ENCODE data around the gene RNF220. TPM values are rescaled to one million over a fixed set of nuclear protein-coding genes. Genes with fewer than 3 reads are reported as not detected.
A peak's percentile ranks its signal among the peaks of the same experiment; 100 is the strongest.

RNF220 gene
- total RNA-seq, 1 experiment from 2014 or later = 66.6 TPM

DNA sequence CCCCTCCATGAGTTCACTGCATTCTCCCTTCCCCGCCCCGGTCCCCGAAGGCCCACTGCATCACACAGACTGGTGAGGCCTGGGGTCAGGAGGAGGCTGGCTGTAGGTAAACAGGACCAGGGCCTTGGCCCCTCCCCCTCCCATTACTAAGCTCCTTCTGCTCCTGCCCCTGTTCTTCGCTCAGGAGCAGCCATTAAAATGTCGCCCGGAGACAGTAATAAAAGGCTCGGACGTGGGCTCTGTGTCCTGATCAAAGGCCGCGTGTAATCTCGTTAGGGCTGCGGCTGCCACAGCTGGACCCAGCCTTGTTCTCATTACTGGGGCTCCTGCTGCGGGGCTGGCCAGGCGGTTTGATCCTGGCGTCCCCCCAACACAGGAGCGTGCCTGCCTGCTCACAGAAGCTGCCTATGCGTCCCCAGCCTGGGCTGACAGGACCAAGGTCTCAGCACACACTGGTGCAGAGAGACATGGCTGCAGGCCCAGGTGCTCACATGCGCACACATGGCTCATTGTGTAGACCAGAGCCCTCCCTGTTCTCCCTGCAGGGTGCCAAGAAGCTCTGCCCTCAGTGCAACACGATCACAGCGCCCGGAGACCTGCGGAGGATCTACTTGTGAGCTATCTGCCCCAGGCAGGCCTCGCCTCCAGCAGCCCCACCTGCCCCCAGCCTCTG lies 245.2 kb downstream of the RNF220 start:
- Histone ChIP-seq H3K4me1 (ENCODE audit: insufficient read depth, low read length) (no peaks in the 10 kb centered on the region), H3K9me3 (ENCODE audit: low read length) (no peaks in the 10 kb centered on the region), H3K27me3 (ENCODE audit: low read length) (no peaks in the 10 kb centered on the region), H3K4me3 (ENCODE audit: low read length) (no peak overlapping the region), H3K9me2 (replicated peaks; ENCODE audit: low read length) (no peaks in the 10 kb centered on the region), H4K20me1 (ENCODE audit: low read length) (no peaks in the 10 kb centered on the region), H3F3A (ENCODE audit: low read length, unreplicated experiment) (no peaks in the 10 kb centered on the region), H3K79me2 (ENCODE audit: low read length) (no peaks in the 10 kb centered on the region), H3K4me2 (ENCODE audit: low read length) (no peak overlapping the region), H3K27ac (ENCODE audit: low read length) (no peak overlapping the region), H2AFZ (ENCODE audit: low read length) (no peak overlapping the region), H3K36me3 (ENCODE audit: low read depth, low read length) (peaks cover 9% of the 10 kb centered on the region; the same call in 1 of the 2 replicates), H3K9ac (ENCODE audit: low read length) (no peak overlapping the region)
- ChIA-PET POLR2A (ENCODE audit: unreplicated experiment) (no interaction called here), CTCF (no interaction called here)
- no peak for DNase-seq
- intact Hi-C loops (cut with micrococcal nuclease) = no loop called here
- ATAC-seq = no peak
- no peak for TF ChIP-seq EZH2phosphoT487 (IDR thresholded peaks at IDR 0.05; ENCODE audit: borderline replicate concordance, low read length)
- TF ChIP-seq EZH2 (IDR thresholded peaks at IDR 0.05; ENCODE audit: low read length, unreplicated experiment) = no peak
- BruUV-seq (replicated peaks) = no TSS peak

DNA sequence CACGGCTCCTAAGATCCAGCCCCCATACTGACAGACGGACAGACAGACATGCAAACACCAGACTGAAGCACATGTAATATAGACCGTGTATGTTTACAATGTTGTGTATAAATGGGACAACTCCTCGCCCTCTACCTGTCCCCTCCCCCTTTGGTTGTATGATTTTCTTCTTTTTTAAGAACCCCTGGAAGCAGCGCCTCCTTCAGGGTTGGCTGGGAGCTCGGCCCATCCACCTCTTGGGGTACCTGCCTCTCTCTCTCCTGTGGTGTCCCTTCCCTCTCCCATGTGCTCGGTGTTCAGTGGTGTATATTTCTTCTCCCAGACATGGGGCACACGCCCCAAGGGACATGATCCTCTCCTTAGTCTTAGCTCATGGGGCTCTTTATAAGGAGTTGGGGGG lies 246.0 kb downstream of the RNF220 start:
- Histone ChIP-seq H3F3A (ENCODE audit: low read length, unreplicated experiment) (no peaks in the 10 kb centered on the region), H3K4me2 (ENCODE audit: low read length) (no peak overlapping the region), H3K4me3 (ENCODE audit: low read length) (no peak overlapping the region), H4K20me1 (ENCODE audit: low read length) (no peaks in the 10 kb centered on the region), H3K27ac (ENCODE audit: low read length) (no peak overlapping the region), H3K9me3 (ENCODE audit: low read length) (no peaks in the 10 kb centered on the region), H2AFZ (ENCODE audit: low read length) (no peak overlapping the region), H3K4me1 (ENCODE audit: insufficient read depth, low read length) (no peaks in the 10 kb centered on the region), H3K9ac (ENCODE audit: low read length) (no peak overlapping the region), H3K79me2 (ENCODE audit: low read length) (no peaks in the 10 kb centered on the region), H3K27me3 (ENCODE audit: low read length) (no peaks in the 10 kb centered on the region), H3K9me2 (replicated peaks; ENCODE audit: low read length) (no peaks in the 10 kb centered on the region), H3K36me3 (ENCODE audit: low read depth, low read length) (peaks cover 9% of the 10 kb centered on the region; the same call in 1 of the 2 replicates)
- intact Hi-C loops (cut with micrococcal nuclease) = no loop called here
- ATAC-seq (no peak), DNase-seq (no peak)
- TF ChIP-seq EZH2phosphoT487 (IDR thresholded peaks at IDR 0.05; ENCODE audit: borderline replicate concordance, low read length) = no peak
- TF ChIP-seq, protein P1, sequence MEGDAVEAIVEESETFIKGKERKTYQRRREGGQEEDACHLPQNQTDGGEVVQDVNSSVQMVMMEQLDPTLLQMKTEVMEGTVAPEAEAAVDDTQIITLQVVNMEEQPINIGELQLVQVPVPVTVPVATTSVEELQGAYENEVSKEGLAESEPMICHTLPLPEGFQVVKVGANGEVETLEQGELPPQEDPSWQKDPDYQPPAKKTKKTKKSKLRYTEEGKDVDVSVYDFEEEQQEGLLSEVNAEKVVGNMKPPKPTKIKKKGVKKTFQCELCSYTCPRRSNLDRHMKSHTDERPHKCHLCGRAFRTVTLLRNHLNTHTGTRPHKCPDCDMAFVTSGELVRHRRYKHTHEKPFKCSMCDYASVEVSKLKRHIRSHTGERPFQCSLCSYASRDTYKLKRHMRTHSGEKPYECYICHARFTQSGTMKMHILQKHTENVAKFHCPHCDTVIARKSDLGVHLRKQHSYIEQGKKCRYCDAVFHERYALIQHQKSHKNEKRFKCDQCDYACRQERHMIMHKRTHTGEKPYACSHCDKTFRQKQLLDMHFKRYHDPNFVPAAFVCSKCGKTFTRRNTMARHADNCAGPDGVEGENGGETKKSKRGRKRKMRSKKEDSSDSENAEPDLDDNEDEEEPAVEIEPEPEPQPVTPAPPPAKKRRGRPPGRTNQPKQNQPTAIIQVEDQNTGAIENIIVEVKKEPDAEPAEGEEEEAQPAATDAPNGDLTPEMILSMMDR (conservative IDR thresholded peaks at IDR 0.05; ENCODE audit: low read depth, low read length) = no peak
- TF ChIP-seq EZH2 (IDR thresholded peaks at IDR 0.05; ENCODE audit: low read length, unreplicated experiment) = no peak
- ChIA-PET POLR2A (ENCODE audit: unreplicated experiment) (no interaction called here), CTCF (no interaction called here)
- TSS peak; percentile 47 for BruUV-seq (replicated peaks)

DNA sequence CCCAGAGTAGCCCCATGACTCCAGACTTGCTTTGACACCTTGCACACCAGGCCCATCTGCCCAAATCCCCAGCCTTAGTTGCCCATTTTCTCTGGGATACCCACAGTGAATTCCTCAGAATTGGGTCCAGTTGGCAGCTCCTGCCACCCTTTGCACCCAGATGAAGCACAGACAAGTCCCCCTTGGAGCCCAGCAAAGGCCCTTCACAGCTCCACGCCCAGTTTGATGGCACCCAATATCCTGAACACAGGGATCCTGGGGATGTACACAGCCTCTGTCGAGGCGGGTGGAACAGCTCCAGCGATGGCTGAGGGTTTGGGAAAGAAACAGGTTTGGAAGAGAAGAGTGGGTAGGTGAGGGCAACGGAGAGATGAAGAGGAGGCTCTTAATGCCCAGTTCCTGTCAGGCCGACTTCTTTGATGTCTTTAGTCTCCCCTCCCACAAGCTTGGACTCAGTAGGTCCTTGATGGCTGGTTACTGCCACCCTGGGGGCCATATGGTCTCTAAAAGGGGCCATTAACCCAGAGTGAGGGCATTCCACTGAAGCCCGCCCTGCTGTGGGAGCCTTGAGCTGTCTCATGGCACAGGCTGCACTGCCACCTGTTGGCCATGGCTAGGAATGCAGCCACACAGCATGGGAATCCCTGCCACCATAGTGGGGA lies 247.5 kb downstream of the RNF220 start:
- Histone ChIP-seq H2AFZ (ENCODE audit: low read length) (no peak overlapping the region), H3K9ac (ENCODE audit: low read length) (no peak overlapping the region), H3F3A (ENCODE audit: low read length, unreplicated experiment) (no peaks in the 10 kb centered on the region), H3K27me3 (ENCODE audit: low read length) (no peaks in the 10 kb centered on the region), H3K4me1 (ENCODE audit: insufficient read depth, low read length) (no peaks in the 10 kb centered on the region), H3K4me2 (ENCODE audit: low read length) (no peak overlapping the region), H3K4me3 (ENCODE audit: low read length) (no peak overlapping the region), H3K27ac (ENCODE audit: low read length) (no peak overlapping the region), H3K36me3 (ENCODE audit: low read depth, low read length) (peaks cover 9% of the 10 kb centered on the region; the same call in 1 of the 2 replicates), H3K9me2 (replicated peaks; ENCODE audit: low read length) (no peaks in the 10 kb centered on the region), H4K20me1 (ENCODE audit: low read length) (no peaks in the 10 kb centered on the region), H3K79me2 (ENCODE audit: low read length) (no peaks in the 10 kb centered on the region), H3K9me3 (ENCODE audit: low read length) (no peaks in the 10 kb centered on the region)
- intact Hi-C loops (cut with micrococcal nuclease) = loop anchor here (1.0 to 2.0 kb wide), 3 partner anchors 44 to 274 kb away; no protein-coding TSS in a partner anchor
- no TSS peak for BruUV-seq (replicated peaks)
- TF ChIP-seq, protein P1 (conservative IDR thresholded peaks at IDR 0.05; ENCODE audit: low read depth, low read length) = peak; percentile 95
- no peak for TF ChIP-seq EZH2phosphoT487 (IDR thresholded peaks at IDR 0.05; ENCODE audit: borderline replicate concordance, low read length)
- CTCF ChIA-PET = interaction anchor here (1.0 to 1.4 kb wide), 4 partner anchors 10 to 275 kb away, joined by 3 to 7 read pairs (median 5); no protein-coding TSS in a partner anchor
- POLR2A ChIA-PET (ENCODE audit: unreplicated experiment) = no interaction called here
- DNase-seq = peak; percentile 87
- ATAC-seq = peak; percentile 95
